Measurements from ENCODE around the gene ISLR.

GRCh38 chr15:74130849-74131627, 42.5 kb upstream of the ISLR start:
- TF ChIP-seq POLR2A (IDR thresholded peaks at IDR 0.05; ENCODE audit: low read depth) (no peak), POLR2AphosphoS5 (IDR thresholded peaks at IDR 0.05) (no peak)

Data from esophagus muscularis mucosa (tissue), 2 donors.